Activated CD4-positive, alpha-beta T cell treated with anti-CD3 and anti-CD28 coated beads for 36 hours (primary cell): ENCODE data around the gene N4BP2L2. TPM values are rescaled to one million over a fixed set of nuclear protein-coding genes. Genes with fewer than 3 reads are reported as not detected.

Experiments used
- ATAC-seq: fragments of 200-7000 bp; cut with Tn5 transposase; one replicate; pipeline ENCODE4 v1.10.0; 2021; ENCODE audit warnings: mild to moderate bottlenecking, moderate library complexity
- CTCF ChIA-PET: fragments of 350-600 bp; sonication (Branson Sonifier 250); formaldehyde crosslinking; loops from one replicate; lab custom pipeline; 2021; ENCODE audit warnings: antibody characterized with exemption; lab: Charles Lee
- POLR2A ChIA-PET: fragments of 350-600 bp; sonication (Branson Sonifier 250); formaldehyde crosslinking; loops from one replicate; lab custom pipeline; 2021; ENCODE audit warnings: antibody characterized with exemption, inconsistent platforms; lab: Charles Lee
- DNase-seq: peaks from one replicate; pipeline ENCODE4 v3.0.0-alpha.2; 2020
- H3K27ac Mint-ChIP-seq: one replicate; pipeline ENCODE4 v1.8.0; 2021; ENCODE audit warnings: mixed read lengths
- H3K27me3 Mint-ChIP-seq: one replicate; pipeline ENCODE4 v1.8.0; 2021; ENCODE audit warnings: mixed read lengths
- H3K36me3 Mint-ChIP-seq: one replicate; pipeline ENCODE4 v1.8.0; 2021; ENCODE audit warnings: low read depth, mixed read lengths
- H3K4me1 Mint-ChIP-seq: one replicate; pipeline ENCODE4 v1.8.0; 2021; ENCODE audit warnings: mixed read lengths
- H3K4me3 Mint-ChIP-seq: one replicate; pipeline ENCODE4 v1.8.0; 2021; ENCODE audit warnings: mild to moderate bottlenecking, moderate library complexity, mixed read lengths
- H3K9me3 Mint-ChIP-seq: one replicate; pipeline ENCODE4 v1.8.0; 2021; ENCODE audit warnings: low read depth, mixed read lengths
- intact Hi-C, 2 experiments: fragments of 100-400 bp; cut with DNase I in 1 of 2; cut with micrococcal nuclease in 1 of 2; formaldehyde crosslinking; loops; one replicate each; pipeline versions ENCODE4 v1.14.2 to v1.15.1; 2022 to 2024; cut with DNase I, micrococcal nuclease
- total RNA-seq, 2 experiments: library from RNA; stranded (reverse); gene quantifications; one replicate each; pipeline ENCODE4 v1.2.3, GENCODE V29; 2021

The N4BP2L2 gene
- total RNA-seq, 2 experiments from 2014 or later, result 95.1 to 105 TPM

GRCh38 chr13:32499538-32500210 lies 38.9 kb downstream of the N4BP2L2 start:
- H3K4me1 Mint-ChIP-seq, result peaks cover 12% of the 10 kb centered on the region
- no peak for DNase-seq
- ChIA-PET CTCF (interaction anchor here (0.5 to 1.3 kb wide), 5 partner anchors 17 to 589 kb away, joined by 3 to 4 read pairs (median 3); no protein-coding TSS in a partner anchor), POLR2A (interaction anchor here (0.6 to 0.8 kb wide), 3 partner anchors 17 to 38 kb away, joined by 4 to 8 read pairs (median 4); no protein-coding TSS in a partner anchor)
- no peaks in the 10 kb centered on the region for H3K27me3 Mint-ChIP-seq
- H3K36me3 Mint-ChIP-seq, result peaks cover 4% of the 10 kb centered on the region
- ATAC-seq, result no peak
- no peaks in the 10 kb centered on the region for H3K9me3 Mint-ChIP-seq
- intact Hi-C loops, result loop anchor here in 1 of 2 experiments (5.0 kb wide), 1 partner anchor 38 kb away; the partner anchor contains the start of gene N4BP2L2
- H3K4me3 Mint-ChIP-seq, result no peak overlapping the region
- no peak overlapping the region for H3K27ac Mint-ChIP-seq

- no peaks in the 10 kb centered on the region for H3K27me3 Mint-ChIP-seq
- peaks cover 12% of the 10 kb centered on the region for H3K4me1 Mint-ChIP-seq
- ChIA-PET CTCF (interaction anchor here (0.6 kb wide), 1 partner anchor 345 kb away, joined by 3 read pairs; no protein-coding TSS in a partner anchor), POLR2A (interaction anchor here (0.6 to 0.7 kb wide), 2 partner anchors 33 to 775 kb away, joined by 3 to 7 read pairs; no protein-coding TSS in a partner anchor)
- no peak for DNase-seq
- intact Hi-C loops, result no loop called here
- peaks cover 4% of the 10 kb centered on the region for H3K36me3 Mint-ChIP-seq
- ATAC-seq, result no peak
- no peak overlapping the region for H3K4me3 Mint-ChIP-seq
- no peaks in the 10 kb centered on the region for H3K9me3 Mint-ChIP-seq
- no peak overlapping the region for H3K27ac Mint-ChIP-seq
These were observed 41.0 kb downstream of the N4BP2L2 start for GRCh38 chr13:32497589-32497988.

- no peak for ATAC-seq
- POLR2A ChIA-PET, result no interaction called here
- Mint-ChIP-seq H3K27ac (no peak overlapping the region), H3K27me3 (no peaks in the 10 kb centered on the region), H3K9me3 (no peaks in the 10 kb centered on the region), H3K4me3 (no peak overlapping the region), H3K4me1 (peaks cover 12% of the 10 kb centered on the region), H3K36me3 (peaks cover 3% of the 10 kb centered on the region)
- CTCF ChIA-PET, result no interaction called here
- DNase-seq, result no peak
- intact Hi-C loops, result no loop called here
These were observed 41.9 kb downstream of the N4BP2L2 start for GRCh38 chr13:32496599-32497160.

- ChIA-PET POLR2A (no interaction called here), CTCF (no interaction called here)
- Mint-ChIP-seq H3K27ac (no peak overlapping the region), H3K4me3 (no peak overlapping the region), H3K9me3 (no peaks in the 10 kb centered on the region), H3K36me3 (peaks cover 3% of the 10 kb centered on the region), H3K27me3 (no peaks in the 10 kb centered on the region), H3K4me1 (peaks cover 9% of the 10 kb centered on the region)
- no peak for DNase-seq
- intact Hi-C loops, result no loop called here
- ATAC-seq, result no peak
These were observed 42.8 kb downstream of the N4BP2L2 start for GRCh38 chr13:32495841-32496240.

- ChIA-PET CTCF (no interaction called here), POLR2A (no interaction called here)
- intact Hi-C loops, result no loop called here
- Mint-ChIP-seq H3K27ac (no peak overlapping the region), H3K9me3 (no peaks in the 10 kb centered on the region), H3K4me3 (no peak overlapping the region), H3K36me3 (peaks cover 3% of the 10 kb centered on the region), H3K27me3 (no peaks in the 10 kb centered on the region), H3K4me1 (peaks cover 9% of the 10 kb centered on the region)
- DNase-seq (no peak), ATAC-seq (no peak)
These were observed 43.2 kb downstream of the N4BP2L2 start for GRCh38 chr13:32495429-32495828.

GRCh38 chr13:32491028-32491427 lies 47.6 kb downstream of the N4BP2L2 start:
- H3K4me1 Mint-ChIP-seq, result no peaks in the 10 kb centered on the region
- intact Hi-C loops, result no loop called here
- ATAC-seq, result no peak
- no peaks in the 10 kb centered on the region for H3K36me3 Mint-ChIP-seq
- ChIA-PET CTCF (no interaction called here), POLR2A (no interaction called here)
- no peak overlapping the region for H3K4me3 Mint-ChIP-seq
- DNase-seq, result no peak
- no peaks in the 10 kb centered on the region for H3K27me3 Mint-ChIP-seq
- H3K27ac Mint-ChIP-seq, result no peak overlapping the region
- H3K9me3 Mint-ChIP-seq, result no peaks in the 10 kb centered on the region

GRCh38 chr13:32476892-32477291 lies 61.7 kb downstream of the N4BP2L2 start:
- Mint-ChIP-seq H3K9me3 (no peaks in the 10 kb centered on the region), H3K27ac (no peak overlapping the region), H3K4me1 (peaks cover 5% of the 10 kb centered on the region), H3K36me3 (peaks cover 4% of the 10 kb centered on the region), H3K4me3 (no peak overlapping the region), H3K27me3 (no peaks in the 10 kb centered on the region)
- ChIA-PET CTCF (no interaction called here), POLR2A (no interaction called here)
- intact Hi-C loops, result no loop called here
- no peak for ATAC-seq
- no peak for DNase-seq

GRCh38 chr13:32476021-32476731 lies 62.4 kb downstream of the N4BP2L2 start:
- CTCF ChIA-PET, result interaction anchor here (0.9 kb wide), 1 partner anchor 14 kb away, joined by 3 read pairs; no protein-coding TSS in a partner anchor
- ATAC-seq, result no peak
- peaks cover 8% of the 10 kb centered on the region for H3K4me1 Mint-ChIP-seq
- no peak overlapping the region for H3K4me3 Mint-ChIP-seq
- H3K27ac Mint-ChIP-seq, result no peak overlapping the region
- DNase-seq, result no peak
- H3K27me3 Mint-ChIP-seq, result no peaks in the 10 kb centered on the region
- H3K36me3 Mint-ChIP-seq, result peaks cover 4% of the 10 kb centered on the region
- H3K9me3 Mint-ChIP-seq, result no peaks in the 10 kb centered on the region
- POLR2A ChIA-PET, result no interaction called here
- intact Hi-C loops, result no loop called here

GRCh38 chr13:32474999-32475792 lies 63.4 kb downstream of the N4BP2L2 start:
- POLR2A ChIA-PET, result interaction anchor here (0.6 kb wide), 1 partner anchor 136 kb away, joined by 4 read pairs; no protein-coding TSS in a partner anchor
- Mint-ChIP-seq H3K4me3 (no peak overlapping the region), H3K27ac (no peak overlapping the region)

GRCh38 chr13:32473650-32474049 lies 64.9 kb downstream of the N4BP2L2 start:
- POLR2A ChIA-PET, result no interaction called here
- H3K4me3 Mint-ChIP-seq, result no peak overlapping the region
- H3K27ac Mint-ChIP-seq, result no peak overlapping the region
- intact Hi-C loops, result no loop called here
- peaks cover 3% of the 10 kb centered on the region for H3K36me3 Mint-ChIP-seq
- CTCF ChIA-PET, result no interaction called here
- peaks cover 8% of the 10 kb centered on the region for H3K4me1 Mint-ChIP-seq
- H3K27me3 Mint-ChIP-seq, result no peaks in the 10 kb centered on the region
- no peaks in the 10 kb centered on the region for H3K9me3 Mint-ChIP-seq
- ATAC-seq (no peak), DNase-seq (no peak)

More at GRCh38 chr13:32474999-32475792, 63.4 kb downstream of the N4BP2L2 start:
- DNase-seq (no peak), ATAC-seq (no peak)
- H3K27me3 Mint-ChIP-seq, result no peaks in the 10 kb centered on the region
- CTCF ChIA-PET, result interaction anchor here (0.9 kb wide), 1 partner anchor 13 kb away, joined by 3 read pairs; no protein-coding TSS in a partner anchor
- no peaks in the 10 kb centered on the region for H3K9me3 Mint-ChIP-seq
- H3K4me1 Mint-ChIP-seq, result peaks cover 8% of the 10 kb centered on the region
- intact Hi-C loops, result no loop called here
- peaks cover 4% of the 10 kb centered on the region for H3K36me3 Mint-ChIP-seq

GRCh38 chr13:32472194-32472621 lies 66.4 kb downstream of the N4BP2L2 start:
- no peaks in the 10 kb centered on the region for H3K9me3 Mint-ChIP-seq
- H3K4me3 Mint-ChIP-seq, result no peak overlapping the region
- ChIA-PET POLR2A (no interaction called here), CTCF (interaction anchor here (0.5 to 1.6 kb wide), 3 partner anchors 9 to 176 kb away, joined by 3 to 4 read pairs (median 3); no protein-coding TSS in a partner anchor)
- DNase-seq, result no peak
- intact Hi-C loops, result no loop called here
- peaks cover 8% of the 10 kb centered on the region for H3K4me1 Mint-ChIP-seq
- no peaks in the 10 kb centered on the region for H3K27me3 Mint-ChIP-seq
- ATAC-seq, result peak; percentile 70
- H3K36me3 Mint-ChIP-seq, result no peaks in the 10 kb centered on the region
- H3K27ac Mint-ChIP-seq, result no peak overlapping the region
